ENCODE results near the gene TPCN1. TPM values are rescaled to one million over a fixed set of nuclear protein-coding genes. Genes with fewer than 3 reads are reported as not detected.

Gene TPCN1
- total and polyA plus RNA-seq, 10 donors = 15.5 to 90.1 (median 46.7) TPM

GRCh38 chr12:113271466-113271852, 50.2 kb downstream of the TPCN1 start:
- Histone ChIP-seq H3K9me3 (no peaks in the 10 kb centered on the region), H3K27ac (peak overlapping the region in 7 of 8 donors; percentile 39 to 75 (median 65)), H3K27me3 (replicated peaks in 1 of 7) (no peaks in the 10 kb centered on the region), H3K4me1 (peaks cover 0 to 34% (median 5%) of the 10 kb centered on the region in 6 donors), H3K36me3 (peaks cover 5 to 100% (median 61%) of the 10 kb centered on the region in 6 donors), H3K4me3 (no peak overlapping the region)
- 87 to 95% (median 89%) methylated on average over 10 of the region's 10 CpGs for WGBS, 5 donors
- intact Hi-C loops (cut with DNase I; ENCODE audit: low total_unique reads) = no loop called here
- TF ChIP-seq POLR2AphosphoS5 (IDR thresholded peaks at IDR 0.05) (no peak), CTCF (IDR thresholded peaks at IDR 0.05 in 8 of 11, conservative IDR thresholded peaks at IDR 0.05 in 3 of 11) (no peak), POLR2A (IDR thresholded peaks at IDR 0.05) (no peak)
- DNase-seq = no peak

GRCh38 chr12:113271853-113272561, 50.7 kb downstream of the TPCN1 start:
- Histone ChIP-seq H3K27ac (peak overlapping the region in 7 of 8 donors; percentile 39 to 75 (median 65)), H3K4me1 (peaks cover 0 to 34% (median 5%) of the 10 kb centered on the region in 6 donors), H3K9me3 (no peaks in the 10 kb centered on the region), H3K36me3 (peaks cover 5 to 100% (median 61%) of the 10 kb centered on the region in 6 donors), H3K4me3 (no peak overlapping the region), H3K27me3 (replicated peaks in 1 of 7) (no peaks in the 10 kb centered on the region)
- DNase-seq = no peak
- intact Hi-C loops (cut with DNase I; ENCODE audit: low total_unique reads) = no loop called here
- TF ChIP-seq CTCF (IDR thresholded peaks at IDR 0.05 in 8 of 11, conservative IDR thresholded peaks at IDR 0.05 in 3 of 11) = no peak
- TF ChIP-seq POLR2AphosphoS5 (IDR thresholded peaks at IDR 0.05) = peak; percentile 20 to 41 (median 36)
- TF ChIP-seq POLR2A (IDR thresholded peaks at IDR 0.05) = no peak
- WGBS, 5 donors = 62 to 68% (median 63%) methylated on average over 12 of the region's 12 CpGs

- no peak for DNase-seq
- Histone ChIP-seq H3K9me3 (no peaks in the 10 kb centered on the region), H3K4me1 (peaks cover 0 to 34% (median 5%) of the 10 kb centered on the region in 6 donors), H3K36me3 (peaks cover 5 to 100% (median 62%) of the 10 kb centered on the region in 6 donors), H3K27me3 (replicated peaks in 1 of 7) (no peaks in the 10 kb centered on the region), H3K27ac (peak overlapping the region in 4 of 8 donors; percentile 65 to 75 (median 69)), H3K4me3 (no peak overlapping the region)
- TF ChIP-seq POLR2A (IDR thresholded peaks at IDR 0.05) (no peak), POLR2AphosphoS5 (IDR thresholded peaks at IDR 0.05) (no peak), CTCF (IDR thresholded peaks at IDR 0.05 in 8 of 11, conservative IDR thresholded peaks at IDR 0.05 in 3 of 11) (no peak)
- WGBS, 5 donors = 90 to 94% (median 92%) methylated on average over 13 of the region's 13 CpGs
- intact Hi-C loops (cut with DNase I; ENCODE audit: low total_unique reads) = no loop called here
These were observed 51.9 kb downstream of the TPCN1 start for GRCh38 chr12:113273053-113273725.

- no peaks in the 10 kb centered on the region for H3K27me3 ChIP-seq (replicated peaks in 1 of 7)
- no peak overlapping the region for H3K4me3 ChIP-seq
- intact Hi-C loops (cut with DNase I; ENCODE audit: low total_unique reads) = no loop called here
- no peaks in the 10 kb centered on the region for H3K9me3 ChIP-seq
- no peak overlapping the region for H3K27ac ChIP-seq
- H3K4me1 ChIP-seq = peaks cover 0 to 25% (median 5%) of the 10 kb centered on the region in 6 donors
- no peak for TF ChIP-seq POLR2AphosphoS5 (IDR thresholded peaks at IDR 0.05)
- no peak for TF ChIP-seq CTCF (IDR thresholded peaks at IDR 0.05 in 8 of 11, conservative IDR thresholded peaks at IDR 0.05 in 3 of 11)
- no peak for TF ChIP-seq POLR2A (IDR thresholded peaks at IDR 0.05)
- peaks cover 5 to 97% (median 57%) of the 10 kb centered on the region in 6 donors for H3K36me3 ChIP-seq
- DNase-seq = no peak
- 93 to 97% (median 95%) methylated on average over 8 of the region's 8 CpGs for WGBS, 5 donors
These were observed 53.6 kb downstream of the TPCN1 start for GRCh38 chr12:113274848-113275247.

Data from spleen (tissue), 11 donors.